Measurements from ENCODE around the gene GYS2. TPM values are rescaled to one million over a fixed set of nuclear protein-coding genes. Genes with fewer than 3 reads are reported as not detected.
"Not testable (repeated sequence)": the region's sequence is repeated elsewhere in the genome, so short reads cannot be mapped to it uniquely, and the experiment has no call there.

The GYS2 gene
- total and polyA plus RNA-seq, 10 donors, result 0.05 TPM; not detected in 9

- intact Hi-C loops (cut with DNase I; ENCODE audit: low total_unique reads), result loop anchor here (10.0 kb wide), 1 partner anchor 134 kb away; no protein-coding TSS in a partner anchor
- no peak for TF ChIP-seq POLR2A (IDR thresholded peaks at IDR 0.05)
- TF ChIP-seq POLR2AphosphoS5 (IDR thresholded peaks at IDR 0.05), result no peak
- no peak for TF ChIP-seq CTCF (IDR thresholded peaks at IDR 0.05 in 8 of 11, conservative IDR thresholded peaks at IDR 0.05 in 3 of 11)
- peaks cover 0 to 38% (median 6%) of the 10 kb centered on the region in 6 donors for H3K4me1 ChIP-seq
- H3K4me3 ChIP-seq, result no peak overlapping the region
- H3K27me3 ChIP-seq (replicated peaks in 1 of 7), result no peaks in the 10 kb centered on the region
- no peak for DNase-seq
- H3K36me3 ChIP-seq, result peaks cover 0 to 96% (median 46%) of the 10 kb centered on the region in 6 donors
- 89 to 98% (median 95%) methylated on average over 2 of the region's 2 CpGs for WGBS, 5 donors
- H3K27ac ChIP-seq, result no peak overlapping the region
- H3K9me3 ChIP-seq, result no peaks in the 10 kb centered on the region
Measured at GRCh38 chr12:21648378-21648777, 43.7 kb upstream of the GYS2 start.

DNA sequence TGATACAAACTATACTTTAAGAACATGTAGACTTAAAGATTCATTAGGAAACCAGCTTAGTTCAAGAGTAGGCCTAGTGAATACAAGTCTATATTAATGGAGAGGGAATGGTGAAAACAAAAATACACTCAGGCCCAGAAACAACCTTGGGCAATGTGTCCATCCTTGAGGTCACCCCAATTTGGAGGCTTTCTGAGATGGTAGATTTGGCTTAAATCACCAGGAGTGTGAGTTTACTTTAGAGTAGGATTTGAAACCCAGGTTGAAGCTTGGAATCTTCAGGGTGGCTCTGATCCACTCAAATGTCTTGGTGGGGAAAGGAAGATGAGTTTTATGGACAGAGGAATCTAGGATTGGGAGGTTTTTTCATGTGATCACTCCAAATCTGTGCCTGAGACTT, 42.5 kb upstream of the GYS2 start:
- no peak for DNase-seq
- H3K9me3 ChIP-seq, result no peaks in the 10 kb centered on the region
- no peak overlapping the region for H3K27ac ChIP-seq
- TF ChIP-seq POLR2A (IDR thresholded peaks at IDR 0.05) (no peak), POLR2AphosphoS5 (IDR thresholded peaks at IDR 0.05) (no peak), CTCF (IDR thresholded peaks at IDR 0.05 in 8 of 11, conservative IDR thresholded peaks at IDR 0.05 in 3 of 11) (no peak)
- intact Hi-C loops (cut with DNase I; ENCODE audit: low total_unique reads), result loop anchor here (10.0 kb wide), 1 partner anchor 132 kb away; no protein-coding TSS in a partner anchor
- peaks cover 0 to 43% (median 8%) of the 10 kb centered on the region in 6 donors for H3K4me1 ChIP-seq
- H3K4me3 ChIP-seq, result no peak overlapping the region
- no peaks in the 10 kb centered on the region for H3K27me3 ChIP-seq (replicated peaks in 1 of 7)
- H3K36me3 ChIP-seq, result peaks cover 0 to 96% (median 48%) of the 10 kb centered on the region in 6 donors

- not testable (repeated sequence) for H3K27me3 ChIP-seq (replicated peaks in 1 of 7); H3K4me3 ChIP-seq; H3K9me3 ChIP-seq; DNase-seq; H3K27ac ChIP-seq
- 34 to 50% (median 48%) methylated on average over 7 of the region's 7 CpGs for WGBS, 5 donors
- Histone ChIP-seq H3K36me3 (peaks cover 0 to 96% (median 53%) of the 10 kb centered on the region in 6 donors), H3K4me1 (peaks cover 0 to 41% (median 8%) of the 10 kb centered on the region in 6 donors)
- intact Hi-C loops (cut with DNase I; ENCODE audit: low total_unique reads), result loop anchor here (10.0 kb wide), 1 partner anchor 130 kb away; no protein-coding TSS in a partner anchor
Measured at GRCh38 chr12:21645041-21645500, 40.4 kb upstream of the GYS2 start.

DNA sequence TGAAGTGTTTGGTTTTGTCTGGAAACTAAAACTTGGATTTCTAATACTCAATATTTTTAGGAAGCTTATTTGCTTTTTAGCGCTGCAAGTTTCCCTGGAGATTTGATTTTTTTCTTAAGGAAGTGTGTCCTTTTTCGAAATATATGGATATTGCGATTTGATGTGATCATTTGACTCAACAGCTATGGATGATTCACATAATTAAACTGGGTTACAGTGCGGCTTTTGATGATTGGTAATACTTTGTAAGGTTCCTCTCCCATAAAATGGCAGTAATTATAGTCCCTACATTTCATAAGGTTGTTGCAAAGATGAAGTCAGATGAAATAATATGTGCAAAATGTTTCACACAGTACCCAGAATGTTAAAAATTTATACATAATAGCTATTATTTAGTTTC, 39.9 kb upstream of the GYS2 start:
- Histone ChIP-seq H3K4me3 (no peak overlapping the region), H3K4me1 (peaks cover 0 to 38% (median 8%) of the 10 kb centered on the region in 6 donors), H3K27me3 (replicated peaks in 1 of 7) (no peaks in the 10 kb centered on the region), H3K27ac (no peak overlapping the region), H3K9me3 (no peaks in the 10 kb centered on the region), H3K36me3 (peaks cover 0 to 98% (median 55%) of the 10 kb centered on the region in 6 donors)
- TF ChIP-seq POLR2A (IDR thresholded peaks at IDR 0.05) (no peak), CTCF (IDR thresholded peaks at IDR 0.05 in 8 of 11, conservative IDR thresholded peaks at IDR 0.05 in 3 of 11) (no peak), POLR2AphosphoS5 (IDR thresholded peaks at IDR 0.05) (no peak)
- intact Hi-C loops (cut with DNase I; ENCODE audit: low total_unique reads), result loop anchor here (10.0 kb wide), 1 partner anchor 130 kb away; no protein-coding TSS in a partner anchor
- 84 to 94% (median 92%) methylated on average over 4 of the region's 4 CpGs for WGBS, 5 donors
- DNase-seq, result no peak
